GM20000 (cell line): ENCODE data around the gene FAM43A.

Experiments used
- DNase-seq: peaks from one replicate; pipeline ENCODE4 v3.0.0; 2012; ENCODE audit warnings: low spot score
- CTCF ChIP-seq: IDR thresholded peaks from 2 replicates; pipeline ENCODE4 v1.5.1; 2012; ENCODE audit warnings: mild to moderate bottlenecking, control low read depth; ENCODE audit errors: extremely low read depth, missing control alignments

FAM43A gene

DNA sequence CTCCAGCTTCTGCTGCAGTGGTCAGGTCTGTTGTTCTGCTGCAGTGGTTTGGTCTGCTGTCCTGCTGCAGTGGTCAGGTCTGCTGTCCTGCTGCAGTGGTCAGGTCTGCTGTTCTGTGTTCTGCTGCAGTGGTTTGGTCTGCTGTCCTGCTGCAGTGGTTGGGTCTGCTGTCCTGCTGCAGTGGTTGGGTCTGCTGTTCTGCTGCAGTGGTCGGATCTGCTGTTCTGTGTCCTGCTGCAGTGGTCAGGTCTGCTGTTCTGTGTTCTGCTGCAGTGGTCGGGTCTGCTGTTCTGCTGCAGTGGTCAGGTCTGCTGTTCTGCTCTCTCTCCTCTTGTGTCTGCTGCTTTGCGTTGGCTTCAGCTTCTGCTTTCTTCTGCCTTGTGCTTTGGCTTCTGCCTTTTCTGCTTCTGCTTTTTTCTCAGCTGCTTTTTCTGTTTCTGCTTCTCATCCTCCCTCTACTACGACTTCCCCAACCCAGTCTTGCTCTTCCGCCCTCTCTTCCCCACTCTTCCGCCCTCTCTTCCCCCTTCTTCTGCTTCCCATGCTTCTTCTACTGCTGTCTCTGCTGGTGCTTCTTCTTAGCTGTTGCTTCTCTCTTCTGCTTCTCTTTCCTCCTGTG lies 50.7 kb downstream of the FAM43A start:
- no peak for TF ChIP-seq CTCF

GRCh38 chr3:194736896-194737600 lies 51.4 kb downstream of the FAM43A start:
- no peak for DNase-seq
- no peak for TF ChIP-seq CTCF

More for the DNA sequence above, 50.7 kb downstream of the FAM43A start:
- no peak for DNase-seq
